ENCODE measurements around the gene SAP30BP.

DNA sequence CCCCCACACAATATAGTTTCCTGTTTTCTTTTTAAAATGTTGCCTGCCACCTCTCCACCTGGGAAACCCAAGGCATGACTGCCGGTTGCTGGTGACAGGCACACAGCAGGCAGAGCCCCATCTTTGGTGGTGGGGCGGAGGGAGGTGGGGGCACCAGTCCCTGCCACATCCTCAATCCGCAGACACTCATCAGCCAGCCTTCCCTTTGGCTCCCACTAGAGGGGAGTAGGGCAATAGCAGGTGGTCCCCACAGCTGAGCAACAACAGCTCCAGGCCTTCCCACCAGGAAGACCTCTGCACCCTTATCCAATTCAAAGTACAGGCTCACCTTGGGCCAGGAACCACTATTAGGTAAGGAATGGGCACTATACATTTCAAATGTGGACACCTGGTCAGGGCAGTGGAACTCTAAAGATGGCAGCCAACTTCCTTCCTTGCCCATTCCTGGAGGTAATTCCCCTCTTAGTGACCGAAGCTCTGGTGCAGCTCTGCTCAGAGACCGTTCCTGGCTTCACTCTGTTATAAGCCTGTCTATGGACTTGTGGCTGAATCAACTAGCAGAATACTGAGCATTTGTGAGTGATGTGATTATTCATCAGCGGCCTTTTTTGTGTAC lies 14.1 kb upstream of the SAP30BP start:
- TF ChIP-seq YY1 (IDR thresholded peaks at IDR 0.05; ENCODE audit: insufficient read depth, insufficient read length): no peak
- TF ChIP-seq SUZ12 (IDR thresholded peaks at IDR 0.05; ENCODE audit: extremely low read depth, insufficient read depth, insufficient read length): no peak
- no peak for TF ChIP-seq ZNF274 (IDR thresholded peaks at IDR 0.05; ENCODE audit: low read depth, low read length)

All from NT2/D1 (cell line).